HEK293T (cell line): ENCODE results near the gene SLC9C1.

Experiments
- ARNT ChIP-seq: fragments of 450-650 bp; IDR thresholded peaks from 2 replicates; pipeline ENCODE4 v1.6.1; 2017; ENCODE audit warnings: mild to moderate bottlenecking
- BHLHE40 ChIP-seq: fragments of 450-650 bp; IDR thresholded peaks from 2 replicates; pipeline ENCODE4 v1.6.1; 2016; ENCODE audit warnings: mild to moderate bottlenecking, moderate library complexity, borderline replicate concordance
- FOXA1 ChIP-seq: fragments of 450-650 bp; IDR thresholded peaks from 2 replicates; pipeline ENCODE4 v1.6.1; 2016; ENCODE audit warnings: mild to moderate bottlenecking
- FOXK2 ChIP-seq: fragments of 450-650 bp; IDR thresholded peaks from 2 replicates; pipeline ENCODE4 v1.6.1; 2016; ENCODE audit warnings: mild to moderate bottlenecking
- FOXM1 ChIP-seq: fragments of 450-650 bp; IDR thresholded peaks from 2 replicates; pipeline ENCODE4 v1.6.1; 2017; ENCODE audit warnings: mild to moderate bottlenecking, borderline replicate concordance
- HDGF ChIP-seq: fragments of 450-650 bp; IDR thresholded peaks from 2 replicates; pipeline ENCODE4 v1.6.1; 2017; ENCODE audit warnings: antibody characterized with exemption, borderline replicate concordance
- NFRKB ChIP-seq: fragments of 450-650 bp; IDR thresholded peaks from 2 replicates; pipeline ENCODE4 v1.6.1; 2016; ENCODE audit warnings: mild to moderate bottlenecking, moderate library complexity
- PKNOX1 ChIP-seq: fragments of 450-650 bp; IDR thresholded peaks from 2 replicates; pipeline ENCODE4 v1.6.1; 2016
- SP1 ChIP-seq: fragments of 450-650 bp; IDR thresholded peaks from 2 replicates; pipeline ENCODE4 v1.6.1; 2017
- SUZ12 ChIP-seq: fragments of 450-650 bp; IDR thresholded peaks from 2 replicates; pipeline ENCODE4 v1.6.1; 2016; ENCODE audit warnings: mild to moderate bottlenecking
- TARDBP ChIP-seq: fragments of 450-650 bp; IDR thresholded peaks from 2 replicates; pipeline ENCODE4 v1.6.1; 2016
- ZNF384 ChIP-seq: fragments of 450-650 bp; IDR thresholded peaks from 2 replicates; pipeline ENCODE4 v1.6.1; 2016

GRCh38 chr3:112134335-112135124 is 159.5 kb downstream of the SLC9C1 start:
- TF ChIP-seq FOXM1 (no peak), PKNOX1 (no peak), FOXK2 (no peak), ZNF384 (no peak), FOXA1 (no peak), HDGF (no peak), TARDBP (no peak), BHLHE40 (no peak), SP1 (no peak), ARNT (no peak), SUZ12 (no peak), NFRKB (no peak)
